GM23338 (cell line): ENCODE data around the gene INPP4B. TPM values are rescaled to one million over a fixed set of nuclear protein-coding genes. Genes with fewer than 3 reads are reported as not detected.

Experiments
- ATAC-seq: fragments of 200-7000 bp; cut with Tn5 transposase; 3 replicates; pipeline ENCODE4 v1.9.1; 2020
- DNase-seq: peaks from one replicate; pipeline ENCODE4 v3.0.0-alpha.2; 2015; ENCODE audit warnings: low spot score
- H2AFZ ChIP-seq: fragments of 200-600 bp; sonication (generic); 2 replicates; pipeline ENCODE4 v1.8.0; 2016; ENCODE audit warnings: antibody characterized with exemption, mild to moderate bottlenecking, moderate library complexity
- H3F3A ChIP-seq: fragments of 200-600 bp; sonication (generic); replicated peaks from 2 replicates; pipeline ENCODE4 v1.8.0; 2017; ENCODE audit warnings: antibody characterized with exemption, mixed run types, low read depth
- H3K27ac ChIP-seq: fragments of 200-600 bp; sonication (generic); 2 replicates; pipeline ENCODE4 v1.6.1; 2016; ENCODE audit warnings: low read depth
- H3K27me3 ChIP-seq: fragments of 200-600 bp; sonication (generic); 2 replicates; pipeline ENCODE4 v1.8.0; 2016; ENCODE audit warnings: mild to moderate bottlenecking, mixed run types, moderate library complexity; ENCODE audit not compliant: insufficient read depth
- H3K36me3 ChIP-seq: fragments of 200-600 bp; sonication (generic); 2 replicates; pipeline ENCODE4 v1.8.0; 2016; ENCODE audit warnings: mild to moderate bottlenecking; ENCODE audit not compliant: insufficient read depth
- H3K4me1 ChIP-seq: fragments of 200-600 bp; sonication (generic); 2 replicates; pipeline ENCODE4 v1.8.0; 2016; ENCODE audit warnings: mild to moderate bottlenecking, moderate library complexity; ENCODE audit not compliant: insufficient read depth
- H3K4me2 ChIP-seq: fragments of 200-600 bp; sonication (generic); 2 replicates; pipeline ENCODE4 v1.7.1; 2017; ENCODE audit warnings: mixed run types
- H3K4me3 ChIP-seq: fragments of 200-600 bp; sonication (generic); 2 replicates; pipeline ENCODE4 v1.6.1; 2016; ENCODE audit warnings: mixed run types
- H3K79me2 ChIP-seq: fragments of 200-600 bp; sonication (generic); replicated peaks from 2 replicates; pipeline ENCODE4 v1.8.0; 2017; ENCODE audit warnings: mild to moderate bottlenecking; ENCODE audit not compliant: insufficient read depth
- H3K9me2 ChIP-seq: fragments of 200-600 bp; sonication (generic); 2 replicates; pipeline ENCODE4 v1.8.0; 2017; ENCODE audit not compliant: insufficient read depth
- H4K20me1 ChIP-seq: fragments of 200-600 bp; sonication (generic); replicated peaks from 2 replicates; pipeline ENCODE4 v1.8.0; 2017; ENCODE audit warnings: mild to moderate bottlenecking; ENCODE audit not compliant: insufficient read depth
- H3K27ac Mint-ChIP-seq: 2 replicates; pipeline ENCODE4 v1.8.0; 2020; ENCODE audit warnings: inconsistent platforms, mild to moderate bottlenecking, moderate library complexity, mixed read lengths
- H3K27me3 Mint-ChIP-seq: 3 replicates; pipeline ENCODE4 v1.8.0; 2022; ENCODE audit warnings: low read depth, mild to moderate bottlenecking, moderate library complexity, mixed read lengths, inconsistent platforms; ENCODE audit not compliant: insufficient read depth, poor library complexity
- H3K36me3 Mint-ChIP-seq: 3 replicates; pipeline ENCODE4 v1.8.0; 2021; ENCODE audit warnings: low read depth, mild to moderate bottlenecking, inconsistent platforms, moderate library complexity, mixed read lengths
- H3K4me1 Mint-ChIP-seq: 3 replicates; pipeline ENCODE4 v1.8.0; 2020; ENCODE audit warnings: mild to moderate bottlenecking, inconsistent platforms, mixed read lengths
- H3K4me3 Mint-ChIP-seq: 3 replicates; pipeline ENCODE4 v1.8.0; 2021; ENCODE audit warnings: moderate library complexity, mild to moderate bottlenecking, inconsistent platforms, mixed read lengths
- H3K9me3 Mint-ChIP-seq: 3 replicates; pipeline ENCODE4 v1.8.0; 2020; ENCODE audit warnings: moderate library complexity, mild to moderate bottlenecking, inconsistent platforms, mixed read lengths
- CTCF ChIP-seq, 2 experiments: fragments of 200-600 bp in 1 of 2; sonication (generic) in 1 of 2; conservative IDR thresholded peaks; 2 replicates each; pipeline versions ENCODE4 v1.5.1 to v1.6.1; 2016 to 2017; ENCODE audit warnings: antibody characterized with exemption in 2 of 2, low read depth in 2 of 2, mild to moderate bottlenecking in 2 of 2, moderate library complexity in 1 of 2
- EZH2 ChIP-seq: fragments of 200-600 bp; sonication (generic); IDR thresholded peaks from one replicate; pipeline ENCODE4 v1.8.0; 2017; ENCODE audit warnings: antibody characterized with exemption, mild to moderate bottlenecking, low read depth; ENCODE audit not compliant: unreplicated experiment
- EZH2phosphoT487 ChIP-seq: fragments of 200-600 bp; sonication (generic); IDR thresholded peaks from one replicate; pipeline ENCODE4 v1.8.1; 2018; ENCODE audit warnings: antibody characterized with exemption; ENCODE audit not compliant: unreplicated experiment
- JUNB ChIP-seq: IDR thresholded peaks from one replicate; pipeline ENCODE4 v1.6.1; 2016; ENCODE audit warnings: antibody characterized with exemption; ENCODE audit not compliant: unreplicated experiment
- NANOG ChIP-seq: IDR thresholded peaks from 2 replicates; pipeline ENCODE4 v1.6.1; 2016; ENCODE audit warnings: antibody characterized with exemption, borderline replicate concordance
- POLR2AphosphoS5 ChIP-seq: IDR thresholded peaks from 2 replicates; pipeline ENCODE4 v1.6.1; 2016; ENCODE audit warnings: antibody characterized with exemption, low read depth
- REST ChIP-seq: IDR thresholded peaks from one replicate; pipeline ENCODE4 v1.6.1; 2018; ENCODE audit warnings: antibody characterized with exemption; ENCODE audit not compliant: unreplicated experiment
- STAT1 ChIP-seq: IDR thresholded peaks from one replicate; pipeline ENCODE4 v1.6.1; 2016; ENCODE audit warnings: antibody characterized with exemption; ENCODE audit not compliant: unreplicated experiment
- ZNF114 ChIP-seq: fragments of 250-450 bp; sonication (Bioruptor Pico); IDR thresholded peaks from 2 replicates; pipeline ENCODE4 v1.5.0; 2020; ENCODE audit warnings: mild to moderate bottlenecking, moderate library complexity
- ZNF331 ChIP-seq: fragments of 250-450 bp; sonication (Bioruptor Pico); IDR thresholded peaks from 2 replicates; pipeline ENCODE4 v1.5.0; 2020; ENCODE audit warnings: low read depth, mild to moderate bottlenecking, moderate library complexity
- ZNF462 ChIP-seq: fragments of 250-450 bp; sonication (Bioruptor Pico); IDR thresholded peaks from 2 replicates; pipeline ENCODE4 v1.5.0; 2020; ENCODE audit warnings: mild to moderate bottlenecking, moderate library complexity
- polyA plus RNA-seq: library from polyadenylated mRNA; unstranded; fragments of >200 nt; fragmentation: Nextera tagmentation; extraction: Ambion mirVana; gene quantifications from 2 replicates; pipeline ENCODE4 v1.2.1, GENCODE V29; 2016
- total RNA-seq: library from RNA; depleted of rRNA; stranded (reverse); fragments of >200 nt; shearing (Covaris generic); gene quantifications from 2 replicates; pipeline ENCODE4 v1.2.3, GENCODE V29; 2014
- TF ChIP-seq, protein P1 (sequence below): IDR thresholded peaks from 2 replicates; pipeline ENCODE4 v1.6.1; 2016; ENCODE audit warnings: antibody characterized with exemption

INPP4B gene
- total and polyA plus RNA-seq, 2 experiments from 2014 or later, result 0.11 to 0.14 TPM

- H3K27me3 ChIP-seq, result no peaks in the 10 kb centered on the region
- no peak overlapping the region for H3K4me3 ChIP-seq
- H3K79me2 ChIP-seq, result no peaks in the 10 kb centered on the region
- no peaks in the 10 kb centered on the region for H3F3A ChIP-seq
- no peaks in the 10 kb centered on the region; the same call in 2 of the 3 replicates for H3K9me3 Mint-ChIP-seq
- H2AFZ ChIP-seq, result no peak overlapping the region
- H3K4me3 Mint-ChIP-seq, result no peak overlapping the region
- DNase-seq (no peak), ATAC-seq (no peak)
- H3K36me3 ChIP-seq, result no peaks in the 10 kb centered on the region
- no peaks in the 10 kb centered on the region for H3K9me2 ChIP-seq
- no peaks in the 10 kb centered on the region for H3K36me3 Mint-ChIP-seq
- no peak overlapping the region for H3K27ac Mint-ChIP-seq
- H3K4me1 Mint-ChIP-seq, result peaks cover 14% of the 10 kb centered on the region
- H3K4me2 ChIP-seq, result no peak overlapping the region
- H3K27ac ChIP-seq, result no peak overlapping the region
- peaks cover 4% of the 10 kb centered on the region for H3K27me3 Mint-ChIP-seq
- H3K4me1 ChIP-seq, result peaks cover 8% of the 10 kb centered on the region
- TF ChIP-seq POLR2AphosphoS5, result no peak
- no peak for TF ChIP-seq ZNF331 (CRISPR knock-in tag)
- no peak for TF ChIP-seq REST
- no peak for TF ChIP-seq EZH2phosphoT487
- no peak for TF ChIP-seq ZNF114 (CRISPR knock-in tag)
- TF ChIP-seq STAT1, result no peak
- TF ChIP-seq, protein P1, sequence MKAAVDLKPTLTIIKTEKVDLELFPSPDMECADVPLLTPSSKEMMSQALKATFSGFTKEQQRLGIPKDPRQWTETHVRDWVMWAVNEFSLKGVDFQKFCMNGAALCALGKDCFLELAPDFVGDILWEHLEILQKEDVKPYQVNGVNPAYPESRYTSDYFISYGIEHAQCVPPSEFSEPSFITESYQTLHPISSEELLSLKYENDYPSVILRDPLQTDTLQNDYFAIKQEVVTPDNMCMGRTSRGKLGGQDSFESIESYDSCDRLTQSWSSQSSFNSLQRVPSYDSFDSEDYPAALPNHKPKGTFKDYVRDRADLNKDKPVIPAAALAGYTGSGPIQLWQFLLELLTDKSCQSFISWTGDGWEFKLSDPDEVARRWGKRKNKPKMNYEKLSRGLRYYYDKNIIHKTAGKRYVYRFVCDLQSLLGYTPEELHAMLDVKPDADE, result no peak
- no peak for TF ChIP-seq EZH2
- TF ChIP-seq ZNF462 (CRISPR knock-in tag), result no peak
- TF ChIP-seq NANOG, result no peak
- no peak for TF ChIP-seq CTCF (conservative IDR thresholded peaks at IDR 0.05; ENCODE audit: low read depth in 2 of 2)
- no peak for TF ChIP-seq JUNB
- H4K20me1 ChIP-seq, result no peaks in the 10 kb centered on the region
These were observed 280.3 kb downstream of the INPP4B start for GRCh38 chr4:142565771-142566170.
